Measurements from ENCODE around the gene TSHZ1.

DNA sequence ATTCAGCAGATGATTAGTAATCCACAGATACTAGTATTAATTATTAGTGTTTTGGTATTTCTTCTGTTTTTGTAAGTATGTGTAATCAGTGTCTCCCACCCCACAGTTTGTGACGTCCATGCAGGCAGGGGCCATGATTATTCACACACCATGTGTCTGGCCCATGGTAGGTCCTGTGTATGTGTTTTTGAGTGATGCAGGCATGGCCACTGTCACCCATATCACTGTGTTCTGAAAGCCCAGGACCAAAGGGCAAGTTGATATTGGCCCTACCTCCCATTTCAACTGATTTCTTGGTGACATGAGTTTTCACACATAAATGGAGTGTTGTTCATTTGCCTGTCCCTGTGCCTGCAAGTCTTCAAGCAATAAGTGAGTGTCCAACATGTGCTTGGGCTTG, 104.0 kb downstream of the TSHZ1 start:
- no peak for TF ChIP-seq CTCF (tag by site-specific recombination; IDR thresholded peaks at IDR 0.05)
- no peak for TF ChIP-seq KLF10 (tag by site-specific recombination; IDR thresholded peaks at IDR 0.05)
- TF ChIP-seq ZNF274 (IDR thresholded peaks at IDR 0.05; ENCODE audit: low read length) = no peak
- no peak for TF ChIP-seq ZNF274 (tag by site-specific recombination; IDR thresholded peaks at IDR 0.05; ENCODE audit: borderline replicate concordance)
- TF ChIP-seq, protein P1, sequence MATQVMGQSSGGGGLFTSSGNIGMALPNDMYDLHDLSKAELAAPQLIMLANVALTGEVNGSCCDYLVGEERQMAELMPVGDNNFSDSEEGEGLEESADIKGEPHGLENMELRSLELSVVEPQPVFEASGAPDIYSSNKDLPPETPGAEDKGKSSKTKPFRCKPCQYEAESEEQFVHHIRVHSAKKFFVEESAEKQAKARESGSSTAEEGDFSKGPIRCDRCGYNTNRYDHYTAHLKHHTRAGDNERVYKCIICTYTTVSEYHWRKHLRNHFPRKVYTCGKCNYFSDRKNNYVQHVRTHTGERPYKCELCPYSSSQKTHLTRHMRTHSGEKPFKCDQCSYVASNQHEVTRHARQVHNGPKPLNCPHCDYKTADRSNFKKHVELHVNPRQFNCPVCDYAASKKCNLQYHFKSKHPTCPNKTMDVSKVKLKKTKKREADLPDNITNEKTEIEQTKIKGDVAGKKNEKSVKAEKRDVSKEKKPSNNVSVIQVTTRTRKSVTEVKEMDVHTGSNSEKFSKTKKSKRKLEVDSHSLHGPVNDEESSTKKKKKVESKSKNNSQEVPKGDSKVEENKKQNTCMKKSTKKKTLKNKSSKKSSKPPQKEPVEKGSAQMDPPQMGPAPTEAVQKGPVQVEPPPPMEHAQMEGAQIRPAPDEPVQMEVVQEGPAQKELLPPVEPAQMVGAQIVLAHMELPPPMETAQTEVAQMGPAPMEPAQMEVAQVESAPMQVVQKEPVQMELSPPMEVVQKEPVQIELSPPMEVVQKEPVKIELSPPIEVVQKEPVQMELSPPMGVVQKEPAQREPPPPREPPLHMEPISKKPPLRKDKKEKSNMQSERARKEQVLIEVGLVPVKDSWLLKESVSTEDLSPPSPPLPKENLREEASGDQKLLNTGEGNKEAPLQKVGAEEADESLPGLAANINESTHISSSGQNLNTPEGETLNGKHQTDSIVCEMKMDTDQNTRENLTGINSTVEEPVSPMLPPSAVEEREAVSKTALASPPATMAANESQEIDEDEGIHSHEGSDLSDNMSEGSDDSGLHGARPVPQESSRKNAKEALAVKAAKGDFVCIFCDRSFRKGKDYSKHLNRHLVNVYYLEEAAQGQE (tag by site-specific recombination; IDR thresholded peaks at IDR 0.05) = no peak
- TF ChIP-seq ZNF121 (tag by site-specific recombination; IDR thresholded peaks at IDR 0.05) = no peak
- TF ChIP-seq WT1 (tag by site-specific recombination; IDR thresholded peaks at IDR 0.05) = no peak
- TF ChIP-seq, protein P2, sequence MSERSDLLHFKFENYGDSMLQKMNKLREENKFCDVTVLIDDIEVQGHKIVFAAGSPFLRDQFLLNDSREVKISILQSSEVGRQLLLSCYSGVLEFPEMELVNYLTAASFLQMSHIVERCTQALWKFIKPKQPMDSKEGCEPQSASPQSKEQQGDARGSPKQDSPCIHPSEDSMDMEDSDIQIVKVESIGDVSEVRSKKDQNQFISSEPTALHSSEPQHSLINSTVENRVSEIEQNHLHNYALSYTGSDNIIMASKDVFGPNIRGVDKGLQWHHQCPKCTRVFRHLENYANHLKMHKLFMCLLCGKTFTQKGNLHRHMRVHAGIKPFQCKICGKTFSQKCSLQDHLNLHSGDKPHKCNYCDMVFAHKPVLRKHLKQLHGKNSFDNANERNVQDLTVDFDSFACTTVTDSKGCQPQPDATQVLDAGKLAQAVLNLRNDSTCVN (tag by site-specific recombination; optimal IDR thresholded peaks at IDR 0.05) = no peak
- no peak for TF ChIP-seq SETDB1 (IDR thresholded peaks at IDR 0.05; ENCODE audit: insufficient read length, low read length)
- TF ChIP-seq ZNF138 (tag by site-specific recombination; IDR thresholded peaks at IDR 0.05; ENCODE audit: borderline replicate concordance) = no peak
- no peak for TF ChIP-seq ZNF830 (tag by site-specific recombination; IDR thresholded peaks at IDR 0.05; ENCODE audit: low read depth)
- TF ChIP-seq ZFP41 (tag by site-specific recombination; IDR thresholded peaks at IDR 0.05; ENCODE audit: borderline replicate concordance) = no peak
- TF ChIP-seq ZNF2 (tag by site-specific recombination; IDR thresholded peaks at IDR 0.05) = no peak

Measured in HEK293 (cell line).